K562 (cell line): ENCODE measurements around the gene GNL3. TPM values are rescaled to one million over a fixed set of nuclear protein-coding genes. Genes with fewer than 3 reads are reported as not detected.

Source experiments
- ATAC-seq: fragments of 200-7000 bp; cut with Tn5 transposase; 3 replicates; pipeline ENCODE4 v1.9.1; 2020; ENCODE audit warnings: moderate library complexity
- BruUV-seq: library from RNA; stranded (reverse); fragments of 400-500 nt; replicated peaks from 2 replicates; lab custom pipeline; 2021; lab: Mats Ljungman, UMichigan
- CTCF ChIA-PET: fragments of 300-600 bp; formaldehyde crosslinking; extraction: SDS; loops from one replicate; lab custom pipeline; 2021; ENCODE audit warnings: low intra/inter-chr PET ratio; lab: Yijun Ruan, JAX
- POLR2A ChIA-PET: fragments of 300-600, 350-650 bp; sonication (Branson Sonifier 250); formaldehyde crosslinking; extraction: SDS; loops from one replicate; lab custom pipeline; 2021; ENCODE audit warnings: antibody characterized with exemption, inconsistent platforms; lab: Yijun Ruan, JAX
- DNase-seq, 4 experiments: peaks; one replicate each; pipeline versions ENCODE4 v3.0.0 to v3.0.0-alpha.2; 2011 to 2018; ENCODE audit warnings: low spot score in 3 of 4, mixed read lengths in 3 of 4; ENCODE audit errors: extremely low read depth in 1 of 4
- FAIRE-seq: peaks from 2 replicates; lab custom pipeline; 2011; peaks lifted over from hg19 to GRCh38; lab: Jason Lieb, UNC
- H2AFZ ChIP-seq: 2 replicates; pipeline ENCODE4 v1.6.0; 2011; ENCODE audit warnings: low read depth, low read length, control low read depth, inconsistent platforms
- H3K27ac ChIP-seq: fragments of 200-600 bp; 3 replicates; pipeline ENCODE4 v1.8.0; 2011; ENCODE audit warnings: low read depth, mild to moderate bottlenecking, control low read depth, inconsistent platforms, low read length, moderate library complexity, mixed read lengths; ENCODE audit errors: extremely low read depth
- H3K27me3 ChIP-seq, 2 experiments: fragments of 300-600 bp in 1 of 2; 2 replicates in 1 of 2; 3 replicates in 1 of 2; pipeline versions ENCODE4 v1.6.0 to v1.8.0; 2011; ENCODE audit warnings: inconsistent platforms in 2 of 2, low read length in 2 of 2, mild to moderate bottlenecking in 1 of 2, mixed read lengths in 1 of 2, moderate library complexity in 1 of 2; ENCODE audit not compliant: control insufficient read depth in 2 of 2, insufficient read depth in 2 of 2
- H3K36me3 ChIP-seq: fragments of 300-600 bp; 3 replicates; pipeline ENCODE4 v1.8.0; 2011; ENCODE audit warnings: mild to moderate bottlenecking, low read length, inconsistent platforms; ENCODE audit not compliant: control insufficient read depth, insufficient read depth
- H3K4me1 ChIP-seq, 2 experiments: fragments of 200-600 bp in 1 of 2; replicated peaks in 1 of 2; 2 replicates in 1 of 2; 3 replicates in 1 of 2; pipeline versions ENCODE4 v1.5.1 to v1.8.0; 2011; ENCODE audit warnings: inconsistent platforms in 2 of 2, low read length in 2 of 2, mild to moderate bottlenecking in 1 of 2, mixed read lengths in 1 of 2, moderate library complexity in 1 of 2; ENCODE audit not compliant: control insufficient read depth in 2 of 2, insufficient read depth in 2 of 2
- H3K4me2 ChIP-seq: 2 replicates; pipeline ENCODE4 v1.6.1; 2011; ENCODE audit warnings: low read length, control low read depth, inconsistent platforms, mixed read lengths; ENCODE audit not compliant: insufficient read depth
- H3K4me3 ChIP-seq: fragments of 200-600 bp; sonication (generic), shearing (Covaris generic); 2 replicates; pipeline ENCODE4 v1.5.1; 2016; ENCODE audit warnings: control low read depth, inconsistent platforms
- H3K79me2 ChIP-seq: fragments of 200-600 bp; 3 replicates; pipeline ENCODE4 v1.8.0; 2011; ENCODE audit warnings: low read length, inconsistent platforms; ENCODE audit not compliant: control insufficient read depth, insufficient read depth
- H3K9ac ChIP-seq, 2 experiments: 2 replicates each; pipeline versions ENCODE4 v1.6.0 to v1.6.1; 2011; ENCODE audit warnings: low read depth in 2 of 2, low read length in 2 of 2, control low read depth in 1 of 2, inconsistent platforms in 1 of 2, mild to moderate bottlenecking in 1 of 2, mixed read lengths in 1 of 2; ENCODE audit not compliant: insufficient read depth in 1 of 2
- H3K9me1 ChIP-seq: one replicate; pipeline ENCODE4 v1.6.0; 2011; ENCODE audit warnings: inconsistent platforms, mild to moderate bottlenecking, low read length, moderate library complexity; ENCODE audit not compliant: control insufficient read depth, insufficient read depth
- H3K9me3 ChIP-seq: replicated peaks from 2 replicates; pipeline ENCODE4 v1.5.1; 2011; ENCODE audit warnings: low read depth, low read length, inconsistent platforms; ENCODE audit not compliant: control insufficient read depth, insufficient read depth
- H4K20me1 ChIP-seq: replicated peaks from 2 replicates; pipeline ENCODE4 v1.6.1; 2011; ENCODE audit warnings: low read length, inconsistent platforms, mixed read lengths; ENCODE audit not compliant: control insufficient read depth, insufficient read depth
- CBX8 ChIP-seq: fragments of 200-600 bp; sonication (generic); IDR thresholded peaks from 2 replicates; pipeline ENCODE4 v1.6.1; 2012; ENCODE audit warnings: borderline replicate concordance, mixed run types, low read depth, mild to moderate bottlenecking, moderate library complexity, mixed read lengths, low read length, control low read depth, inconsistent platforms; ENCODE audit not compliant: poor library complexity, severe bottlenecking; ENCODE audit errors: extremely low read depth
- ERF ChIP-seq: fragments of 450-650 bp; formaldehyde crosslinking; IDR thresholded peaks from 2 replicates; pipeline ENCODE4 v1.4.0; 2020; ENCODE audit warnings: mild to moderate bottlenecking, mixed read lengths
- ETV6 ChIP-seq, 3 experiments: fragments of 150-350 bp in 1 of 3; sonication (generic) in 1 of 3; formaldehyde crosslinking in 1 of 3; IDR thresholded peaks; 2 replicates each; pipeline versions ENCODE4 v1.6.1 to v1.8.0; 2014 to 2022; ENCODE audit warnings: borderline replicate concordance in 2 of 3, low read depth in 2 of 3, antibody characterized with exemption in 1 of 3, low read length in 1 of 3, mild to moderate bottlenecking in 1 of 3, missing genetic modification reagents in 1 of 3
- KAT7 ChIP-seq: sonication (generic); formaldehyde crosslinking; IDR thresholded peaks from 2 replicates; pipeline ENCODE4 v1.8.0; 2022; ENCODE audit warnings: missing genetic modification reagents, mild to moderate bottlenecking, borderline replicate concordance
- SAP30 ChIP-seq: fragments of 200-600 bp; sonication (generic); IDR thresholded peaks from 2 replicates; pipeline ENCODE4 v1.6.1; 2012; ENCODE audit warnings: borderline replicate concordance, low read depth, mild to moderate bottlenecking, moderate library complexity, low read length, control low read depth, inconsistent platforms; ENCODE audit not compliant: insufficient read depth, poor library complexity, severe bottlenecking
- SMARCA4 ChIP-seq: fragments of 450-650 bp; IDR thresholded peaks from 2 replicates; pipeline ENCODE4 v1.6.1; 2016
- ZKSCAN3 ChIP-seq: fragments of 250-450 bp; sonication (Bioruptor Pico); IDR thresholded peaks from 2 replicates; pipeline ENCODE4 v1.4.0; 2020
- WGBS: fragments of 100-300 bp; shearing (Covaris generic); methylation state at CpG from one replicate; pipeline ENCODE4 v1.1.6; 2016; ENCODE audit warnings: low coverage, mixed read lengths; ENCODE audit not compliant: insufficient coverage; ENCODE audit errors: missing lambda C conversion rate; 5-methylcytosine and 5-hydroxymethylcytosine counted together
- in situ Hi-C: fragments of 300-500 bp; cut with MboI; formaldehyde crosslinking; loops from 4 replicates; pipeline ENCODE4 v1.15.0; 2018; ENCODE audit warnings: inconsistent platforms, mixed read lengths
- intact Hi-C: fragments of 100-400 bp; cut with micrococcal nuclease; formaldehyde crosslinking; loops from 2 replicates; pipeline ENCODE4 v1.14.2; 2022
- polyA plus RNA-seq, 8 experiments: library from polyadenylated mRNA; depleted of rRNA in 4 of 8; stranded (reverse) in 5 of 8; unstranded in 3 of 8; fragments of >200 nt; fragmentation: Nextera tagmentation in 2 of 8; fragmentation: Illumina TruSeq in 1 of 8; extraction: Ambion mirVana in 2 of 8; extraction: Trizol in 1 of 8; gene quantifications; 2 replicates each; pipeline versions ENCODE4 v1.2.1 to v1.2.3, GENCODE V29; 2011 to 2014; ENCODE audit warnings: inconsistent platforms in 1 of 8, missing spikeins in 1 of 8
- total RNA-seq, 7 experiments: library from RNA; depleted of rRNA in 6 of 7; stranded (reverse); fragments of >200 nt in 6 of 7; fragmentation: Illumina TruSeq in 2 of 7; extraction: Trizol in 2 of 7; gene quantifications; 2 replicates each; pipeline versions ENCODE4 v1.2.1 to v1.2.3, GENCODE V29; 2011 to 2021; ENCODE audit warnings: low replicate concordance in 1 of 7
- TF ChIP-seq, protein P1 (sequence below), 2 experiments: fragments of 450-650 bp; formaldehyde crosslinking in 1 of 2; IDR thresholded peaks; 2 replicates each; pipeline versions ENCODE4 v1.4.0 to v1.6.1; 2014 to 2020; ENCODE audit warnings: mild to moderate bottlenecking in 2 of 2, borderline replicate concordance in 1 of 2, low read depth in 1 of 2
- TF ChIP-seq, protein P2 (sequence below): IDR thresholded peaks from 3 replicates; pipeline ENCODE4 v1.6.1; 2011; ENCODE audit warnings: borderline replicate concordance, mild to moderate bottlenecking; ENCODE audit not compliant: insufficient read length, insufficient read depth

GNL3 gene
- total and polyA plus RNA-seq, 9 of the 15 experiments (the other 6 are each of a cell fraction or from before 2014, with no cell fraction given) = 132 to 313 (median 220) TPM

DNA sequence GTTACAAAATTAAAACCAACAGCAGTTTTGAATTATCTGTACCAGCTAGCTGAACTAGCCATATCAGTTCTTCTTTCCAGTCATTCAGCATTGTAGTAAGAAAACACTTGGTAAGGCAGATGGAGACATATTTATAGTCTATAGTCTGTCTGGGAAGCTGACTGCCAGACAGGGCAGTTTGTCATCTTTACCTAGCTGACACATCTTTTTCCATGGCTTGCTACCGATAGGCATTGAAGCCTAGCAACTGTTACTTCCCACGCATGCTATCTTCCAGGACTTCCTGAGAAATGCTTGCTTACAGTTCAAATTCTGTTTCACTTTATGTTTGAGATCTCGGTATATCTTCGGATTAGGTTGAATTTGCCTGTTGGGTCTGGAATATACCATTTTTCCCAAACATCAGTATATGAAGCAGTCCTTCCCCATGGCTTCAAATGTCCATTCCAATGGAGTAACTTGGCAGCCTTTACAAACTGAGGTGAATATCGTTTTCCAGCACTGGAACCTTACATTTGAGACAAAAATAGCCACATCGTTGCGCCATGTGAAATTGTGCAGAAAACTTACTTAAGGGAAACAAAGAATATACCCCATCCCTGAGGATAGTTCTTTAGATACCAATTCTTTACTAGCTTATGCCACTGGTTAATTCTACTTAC, 8.8 kb downstream of the GNL3 start:
- peak; percentile 90 for FAIRE-seq
- no peaks in the 10 kb centered on the region for H3K9me1 ChIP-seq
- peaks cover 7% of the 10 kb centered on the region for H3K79me2 ChIP-seq
- peaks cover 8% of the 10 kb centered on the region for H4K20me1 ChIP-seq
- H2AFZ ChIP-seq = no peak overlapping the region
- H3K9ac ChIP-seq = no peak overlapping the region
- peaks cover 84% of the 10 kb centered on the region for H3K36me3 ChIP-seq
- H3K9me3 ChIP-seq = no peaks in the 10 kb centered on the region
- no peak overlapping the region; the same call in 1 of the 2 replicates for H3K4me2 ChIP-seq
- intact Hi-C loops (no loop called here), in situ Hi-C loops (no loop called here)
- ATAC-seq = peak; percentile 50
- ChIA-PET CTCF (no interaction called here), POLR2A (interaction anchor here (1.0 to 1.3 kb wide), 2 partner anchors 9 to 10 kb away, joined by 3 read pairs; partner anchors contain the start of gene GNL3)
- peaks cover 0 to 14% of the 10 kb centered on the region in 2 experiments; a peak in 2 of 5 replicates for H3K4me1 ChIP-seq
- BruUV-seq = TSS peak; percentile 70
- peak overlapping the region; percentile 7; the same call in 1 of the 3 replicates for H3K27ac ChIP-seq
- WGBS = 52% methylated on average over 7 of the region's 7 CpGs
- no peak overlapping the region for H3K4me3 ChIP-seq
- no peaks in the 10 kb centered on the region for H3K27me3 ChIP-seq
- peak in 3 of 4 experiments; percentile 15 to 53 (median 23) for DNase-seq
- TF ChIP-seq ERF (CRISPR knock-in tag) (no peak), CBX8 (no peak), ETV6 (IDR thresholded peaks at IDR 0.05; ENCODE audit: borderline replicate concordance in 1 of 2, low read depth in 2 of 2, low read length in 1 of 2) (no peak), ETV6 (CRISPR knock-in tag; IDR thresholded peaks at IDR 0.05; ENCODE audit: borderline replicate concordance) (no peak), SMARCA4 (peak; percentile 61), ZKSCAN3 (CRISPR knock-in tag) (no peak), KAT7 (CRISPR knock-in tag) (no peak), SAP30 (no peak)
- TF ChIP-seq, protein P1, sequence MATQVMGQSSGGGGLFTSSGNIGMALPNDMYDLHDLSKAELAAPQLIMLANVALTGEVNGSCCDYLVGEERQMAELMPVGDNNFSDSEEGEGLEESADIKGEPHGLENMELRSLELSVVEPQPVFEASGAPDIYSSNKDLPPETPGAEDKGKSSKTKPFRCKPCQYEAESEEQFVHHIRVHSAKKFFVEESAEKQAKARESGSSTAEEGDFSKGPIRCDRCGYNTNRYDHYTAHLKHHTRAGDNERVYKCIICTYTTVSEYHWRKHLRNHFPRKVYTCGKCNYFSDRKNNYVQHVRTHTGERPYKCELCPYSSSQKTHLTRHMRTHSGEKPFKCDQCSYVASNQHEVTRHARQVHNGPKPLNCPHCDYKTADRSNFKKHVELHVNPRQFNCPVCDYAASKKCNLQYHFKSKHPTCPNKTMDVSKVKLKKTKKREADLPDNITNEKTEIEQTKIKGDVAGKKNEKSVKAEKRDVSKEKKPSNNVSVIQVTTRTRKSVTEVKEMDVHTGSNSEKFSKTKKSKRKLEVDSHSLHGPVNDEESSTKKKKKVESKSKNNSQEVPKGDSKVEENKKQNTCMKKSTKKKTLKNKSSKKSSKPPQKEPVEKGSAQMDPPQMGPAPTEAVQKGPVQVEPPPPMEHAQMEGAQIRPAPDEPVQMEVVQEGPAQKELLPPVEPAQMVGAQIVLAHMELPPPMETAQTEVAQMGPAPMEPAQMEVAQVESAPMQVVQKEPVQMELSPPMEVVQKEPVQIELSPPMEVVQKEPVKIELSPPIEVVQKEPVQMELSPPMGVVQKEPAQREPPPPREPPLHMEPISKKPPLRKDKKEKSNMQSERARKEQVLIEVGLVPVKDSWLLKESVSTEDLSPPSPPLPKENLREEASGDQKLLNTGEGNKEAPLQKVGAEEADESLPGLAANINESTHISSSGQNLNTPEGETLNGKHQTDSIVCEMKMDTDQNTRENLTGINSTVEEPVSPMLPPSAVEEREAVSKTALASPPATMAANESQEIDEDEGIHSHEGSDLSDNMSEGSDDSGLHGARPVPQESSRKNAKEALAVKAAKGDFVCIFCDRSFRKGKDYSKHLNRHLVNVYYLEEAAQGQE (IDR thresholded peaks at IDR 0.05; ENCODE audit: borderline replicate concordance) = no peak
- TF ChIP-seq, protein P1 (CRISPR knock-in tag; IDR thresholded peaks at IDR 0.05; ENCODE audit: low read depth) = no peak
- TF ChIP-seq, protein P2, sequence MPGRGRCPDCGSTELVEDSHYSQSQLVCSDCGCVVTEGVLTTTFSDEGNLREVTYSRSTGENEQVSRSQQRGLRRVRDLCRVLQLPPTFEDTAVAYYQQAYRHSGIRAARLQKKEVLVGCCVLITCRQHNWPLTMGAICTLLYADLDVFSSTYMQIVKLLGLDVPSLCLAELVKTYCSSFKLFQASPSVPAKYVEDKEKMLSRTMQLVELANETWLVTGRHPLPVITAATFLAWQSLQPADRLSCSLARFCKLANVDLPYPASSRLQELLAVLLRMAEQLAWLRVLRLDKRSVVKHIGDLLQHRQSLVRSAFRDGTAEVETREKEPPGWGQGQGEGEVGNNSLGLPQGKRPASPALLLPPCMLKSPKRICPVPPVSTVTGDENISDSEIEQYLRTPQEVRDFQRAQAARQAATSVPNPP = no peak
